GM21723 (cell line): ENCODE data around the gene C1orf21.

ENCODE experiments used
- ATAC-seq: cut with Tn5 transposase; IDR thresholded peaks from one replicate; pipeline ENCODE4 v1.9.1; 2021; ENCODE audit warnings: mild to moderate bottlenecking, moderate library complexity; ENCODE audit not compliant: unreplicated experiment

C1orf21 gene

DNA sequence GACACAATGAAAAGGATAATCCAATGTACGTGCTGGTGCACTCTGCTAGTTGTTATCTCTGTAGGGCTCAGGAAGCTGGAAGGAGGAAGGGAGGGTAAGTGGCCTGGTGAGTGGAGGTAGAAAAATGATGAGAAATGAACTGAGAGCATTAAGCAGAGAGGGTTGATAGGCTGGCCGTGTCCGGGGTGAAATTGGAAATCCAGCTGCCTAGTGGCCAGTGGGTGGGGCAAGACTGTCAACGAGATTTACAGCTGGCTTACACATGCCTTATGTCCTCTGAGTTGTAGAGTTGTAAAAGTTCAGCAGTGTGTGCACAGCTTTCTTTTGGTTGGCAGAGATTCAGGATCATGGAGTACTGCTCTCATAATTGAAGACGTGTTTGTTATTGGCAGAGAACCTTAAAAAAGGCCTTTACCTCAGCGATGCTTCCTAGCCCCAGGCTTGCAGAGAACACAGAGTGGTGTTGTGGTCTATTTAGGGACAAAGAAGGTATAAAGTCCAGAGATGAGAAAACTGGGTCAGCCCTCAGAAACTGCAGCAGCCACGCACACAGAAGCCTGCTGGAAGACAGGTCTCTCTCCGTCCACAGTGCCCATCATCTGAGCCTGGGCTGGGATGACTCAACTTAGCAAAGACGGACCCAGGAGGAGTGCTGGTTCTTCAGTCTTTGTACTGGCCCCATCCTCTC, 235.5 kb downstream of the C1orf21 start:
- ATAC-seq = no peak

DNA sequence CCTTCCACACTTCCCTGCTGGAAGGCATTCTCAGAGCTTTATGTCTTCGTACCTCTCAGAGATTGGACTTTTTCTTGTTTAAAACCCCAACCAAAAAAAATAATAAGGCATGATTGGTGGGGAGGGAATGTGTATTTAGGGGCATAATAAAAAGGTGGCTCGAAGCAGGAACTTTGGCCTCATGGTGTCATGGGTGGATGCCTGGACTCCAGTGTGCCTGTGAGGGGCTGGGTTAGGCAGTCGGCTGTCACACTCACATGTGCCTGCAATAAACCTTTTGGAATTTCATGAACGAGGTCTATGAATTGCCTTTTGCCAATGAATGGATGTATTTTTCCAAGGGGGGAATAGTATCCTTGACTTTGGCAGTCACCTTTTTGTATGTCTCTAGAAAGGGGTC, 236.6 kb downstream of the C1orf21 start:
- no peak for ATAC-seq

DNA sequence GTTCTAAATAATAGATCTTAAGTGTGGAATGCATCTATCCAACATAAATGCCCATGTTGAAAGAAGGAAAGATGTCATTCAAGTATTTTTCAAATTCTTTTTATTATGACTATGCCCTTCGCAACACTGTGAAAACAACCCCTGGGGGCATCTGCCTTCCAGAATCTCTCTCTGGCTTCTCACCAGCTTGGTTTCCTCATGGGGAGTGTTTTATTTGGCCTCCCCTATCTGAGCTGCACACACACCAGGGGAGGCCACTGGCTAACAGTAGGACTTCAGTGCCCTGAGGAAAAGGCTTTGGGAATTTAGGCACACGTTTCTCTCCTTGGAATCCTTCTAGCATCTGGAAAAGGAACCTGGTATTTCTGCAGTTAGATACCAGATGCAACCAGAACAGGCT, 237.2 kb downstream of the C1orf21 start:
- no peak for ATAC-seq

DNA sequence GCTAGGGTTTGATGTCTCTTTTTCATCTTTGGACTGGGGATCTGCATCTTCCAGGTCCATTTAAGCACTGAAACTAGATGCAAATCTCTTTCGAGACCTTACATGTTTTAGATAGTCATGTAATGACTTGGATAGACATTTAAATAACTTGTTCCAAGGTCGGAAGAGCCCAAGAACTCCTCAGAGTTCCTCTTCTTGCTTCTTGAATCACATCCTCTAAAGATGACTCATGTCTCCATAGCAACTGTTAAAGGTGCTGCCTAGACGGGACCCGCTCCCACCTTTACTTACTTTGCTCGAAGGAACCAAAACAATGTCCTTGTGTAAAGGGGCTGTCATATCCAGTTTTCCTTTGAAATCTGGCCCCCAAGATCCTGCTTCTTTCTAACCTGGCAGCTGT, 237.8 kb downstream of the C1orf21 start:
- ATAC-seq = no peak

DNA sequence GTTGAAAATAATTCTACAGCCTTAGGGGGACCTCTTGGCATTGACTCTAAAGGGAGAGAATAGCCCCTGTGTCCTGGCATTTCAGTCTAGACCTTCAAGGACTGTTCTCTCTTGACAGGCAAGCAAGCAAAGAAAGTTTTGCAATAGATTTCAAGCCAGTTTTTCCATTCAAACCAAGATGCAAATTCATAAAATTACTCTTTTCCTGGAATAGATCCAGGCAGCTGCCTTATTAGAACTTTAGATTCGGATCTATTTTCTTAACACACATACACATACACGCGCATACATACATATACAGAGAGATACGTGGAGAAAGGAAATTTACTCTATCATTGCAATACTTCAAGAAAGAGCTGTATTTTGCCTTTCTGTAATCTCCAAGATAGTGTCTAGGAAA, 238.4 kb downstream of the C1orf21 start:
- no peak for ATAC-seq

DNA sequence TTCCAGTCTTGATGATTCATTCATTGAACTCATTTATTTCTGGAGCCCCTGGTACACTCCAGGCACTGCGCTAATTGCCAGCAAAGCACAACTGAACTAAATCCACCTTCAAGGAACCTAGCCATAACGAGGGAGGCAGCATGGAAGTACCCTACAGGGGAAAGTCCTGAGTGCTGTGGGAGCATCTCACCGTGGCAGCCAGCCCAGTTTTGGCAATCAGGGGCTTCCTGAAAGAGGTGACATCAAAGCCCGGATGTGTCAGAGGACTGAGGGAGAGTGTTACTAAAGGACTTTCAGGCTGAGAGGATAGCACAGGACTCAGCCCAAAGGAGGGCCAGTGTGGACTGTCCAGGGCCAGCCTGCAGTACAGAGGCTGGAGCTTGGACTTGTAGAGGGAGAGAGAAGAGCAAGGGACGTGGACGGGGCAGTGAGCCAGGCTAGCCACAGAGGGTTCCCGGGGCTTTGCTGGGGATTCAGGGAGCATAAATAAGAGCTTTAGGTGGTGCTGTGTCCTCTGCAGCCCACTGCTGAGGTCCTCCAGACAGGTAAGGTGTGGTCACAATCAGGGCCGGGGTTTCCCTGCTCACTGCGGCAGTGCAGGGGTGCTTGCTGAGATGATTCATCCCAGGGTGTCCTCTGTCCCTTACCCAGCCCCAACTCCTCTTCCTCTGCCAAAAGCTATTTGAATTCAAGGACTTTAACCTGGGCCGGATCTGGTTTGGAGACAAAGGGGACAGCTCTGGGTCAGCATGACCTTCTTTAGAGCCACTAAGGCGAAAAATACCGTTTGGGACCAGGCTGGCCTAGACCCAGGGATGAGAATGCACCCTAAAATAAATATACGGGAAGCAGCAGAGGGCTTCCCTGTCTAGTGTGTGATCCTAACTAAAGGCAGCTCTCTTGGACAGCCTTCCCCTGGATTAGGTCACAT, 239.5 kb downstream of the C1orf21 start:
- no peak for ATAC-seq

DNA sequence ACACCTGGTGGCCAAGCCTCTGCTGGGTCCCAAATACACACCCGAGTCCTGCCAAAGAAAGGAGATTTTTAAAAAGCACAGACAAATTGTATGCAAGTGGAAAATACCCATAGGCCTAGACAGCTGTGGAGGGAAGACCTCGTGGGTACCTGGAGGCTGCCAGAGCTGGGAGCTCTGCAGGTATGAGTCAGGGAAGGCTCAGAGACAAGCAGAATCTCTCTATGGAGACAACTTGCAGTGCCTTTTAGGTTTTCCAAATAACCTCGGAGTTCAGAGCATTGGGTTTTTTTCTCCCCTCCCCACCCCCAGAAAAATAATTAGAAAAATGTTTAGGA, 240.1 kb downstream of the C1orf21 start:
- ATAC-seq = no peak

DNA sequence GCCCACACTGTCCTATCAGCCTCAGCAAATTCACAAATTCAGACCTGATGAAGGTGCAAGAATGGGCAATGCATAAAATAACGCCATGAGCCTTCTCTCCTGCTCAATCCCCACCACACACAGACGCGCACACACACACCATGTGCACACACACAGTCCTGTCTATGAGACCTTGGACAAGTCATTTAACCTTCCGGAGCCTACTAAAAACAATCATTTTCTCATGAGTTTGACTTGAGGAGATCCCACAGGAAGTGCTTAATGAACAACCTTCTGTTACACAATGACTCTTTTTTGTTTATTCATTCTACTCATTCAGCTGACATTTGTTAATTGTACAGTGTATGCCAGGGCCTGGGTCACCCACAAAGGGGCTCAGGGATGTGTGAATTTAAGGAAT, 242.4 kb downstream of the C1orf21 start:
- ATAC-seq = no peak

DNA sequence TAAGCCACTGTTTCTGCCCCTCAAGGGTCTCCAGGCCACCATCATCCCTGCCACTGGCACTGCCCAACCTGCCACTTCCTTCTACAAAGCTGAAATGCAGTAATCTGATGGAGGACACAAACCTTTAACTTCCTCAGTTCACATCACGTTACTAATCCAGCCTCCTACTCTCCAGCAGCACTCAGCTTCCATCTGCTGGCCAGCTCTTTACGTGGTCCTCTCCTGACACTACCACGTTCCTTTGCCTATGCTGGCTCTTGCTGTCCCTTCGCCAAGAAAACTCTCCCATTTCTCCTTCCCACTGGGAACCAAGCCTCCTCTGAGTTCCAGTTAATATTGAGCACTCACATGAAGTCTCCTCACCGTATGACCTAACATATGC, 243.8 kb downstream of the C1orf21 start:
- ATAC-seq = no peak

DNA sequence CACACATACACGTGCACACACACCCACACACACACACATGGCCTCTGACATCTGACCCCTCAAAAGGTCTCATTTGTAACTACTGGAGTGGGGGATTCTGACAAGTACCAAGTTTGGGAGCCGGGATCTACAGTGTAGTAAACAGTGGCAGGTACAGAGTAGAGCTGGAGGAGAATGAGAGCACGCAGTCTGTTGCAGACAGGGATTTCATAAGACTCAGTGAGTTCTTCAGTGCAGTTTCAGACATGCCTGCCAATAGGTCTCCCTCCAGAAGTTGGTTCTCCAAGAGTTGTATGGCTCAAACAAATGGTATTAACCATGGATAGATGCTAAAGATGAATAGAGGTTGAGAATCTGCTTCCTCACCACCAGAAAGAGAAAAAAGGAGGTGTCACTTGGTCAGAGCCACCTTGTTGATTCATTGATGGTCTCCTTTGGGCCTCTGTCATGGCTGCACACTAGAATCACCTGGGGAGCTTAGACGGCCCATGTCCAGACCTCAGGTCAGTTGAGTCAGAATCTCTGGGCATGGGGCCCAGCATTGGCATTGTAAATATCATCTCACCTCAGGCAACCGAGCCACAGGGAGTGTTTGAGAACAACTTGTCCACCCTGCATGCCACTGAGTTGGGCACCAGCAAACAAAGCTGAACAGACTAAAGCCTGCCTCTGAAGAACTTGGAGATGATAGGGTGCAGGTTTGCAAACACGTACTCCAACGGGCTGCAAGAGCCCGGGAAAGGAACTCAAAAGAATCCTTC, 245.8 kb downstream of the C1orf21 start:
- ATAC-seq = no peak

DNA sequence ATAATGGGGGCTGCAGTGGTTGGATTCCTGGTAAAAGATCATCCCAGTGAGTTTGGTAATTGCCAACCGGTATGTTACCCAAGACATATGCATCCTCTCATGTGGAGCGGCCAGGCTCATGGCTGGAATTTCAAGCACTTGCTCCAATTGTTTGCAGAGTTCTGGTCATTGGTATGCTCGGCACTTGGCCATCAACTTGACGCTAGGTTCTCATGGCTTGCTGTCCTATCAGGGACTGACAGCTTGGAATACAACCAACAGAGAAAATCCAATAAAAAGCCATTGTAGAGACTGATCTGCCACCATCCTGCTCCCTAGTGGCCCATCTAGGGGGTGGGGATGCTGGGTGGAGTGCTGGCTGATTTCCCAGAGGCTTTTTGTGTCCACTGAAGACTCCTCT, 247.0 kb downstream of the C1orf21 start:
- ATAC-seq = no peak

DNA sequence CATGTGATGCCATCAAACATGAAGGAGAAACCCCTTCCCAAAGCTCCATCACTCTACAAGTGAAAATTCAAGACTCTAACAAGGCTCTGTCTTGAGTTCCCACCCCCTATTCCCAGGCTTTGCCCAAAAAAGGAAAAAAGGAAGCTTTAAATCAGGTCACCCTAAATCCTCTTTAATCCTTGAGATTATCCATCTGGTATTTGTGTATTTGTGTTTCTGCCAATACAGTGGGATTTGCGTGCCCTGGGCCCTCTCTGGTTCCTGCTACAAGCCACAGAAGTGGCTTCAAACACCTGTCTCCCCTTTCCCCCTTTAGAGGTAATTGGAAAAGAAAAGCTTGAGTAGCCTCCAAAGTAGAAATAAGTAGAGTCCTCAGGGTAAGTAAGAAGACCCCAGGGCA, 247.5 kb downstream of the C1orf21 start:
- ATAC-seq = no peak

DNA sequence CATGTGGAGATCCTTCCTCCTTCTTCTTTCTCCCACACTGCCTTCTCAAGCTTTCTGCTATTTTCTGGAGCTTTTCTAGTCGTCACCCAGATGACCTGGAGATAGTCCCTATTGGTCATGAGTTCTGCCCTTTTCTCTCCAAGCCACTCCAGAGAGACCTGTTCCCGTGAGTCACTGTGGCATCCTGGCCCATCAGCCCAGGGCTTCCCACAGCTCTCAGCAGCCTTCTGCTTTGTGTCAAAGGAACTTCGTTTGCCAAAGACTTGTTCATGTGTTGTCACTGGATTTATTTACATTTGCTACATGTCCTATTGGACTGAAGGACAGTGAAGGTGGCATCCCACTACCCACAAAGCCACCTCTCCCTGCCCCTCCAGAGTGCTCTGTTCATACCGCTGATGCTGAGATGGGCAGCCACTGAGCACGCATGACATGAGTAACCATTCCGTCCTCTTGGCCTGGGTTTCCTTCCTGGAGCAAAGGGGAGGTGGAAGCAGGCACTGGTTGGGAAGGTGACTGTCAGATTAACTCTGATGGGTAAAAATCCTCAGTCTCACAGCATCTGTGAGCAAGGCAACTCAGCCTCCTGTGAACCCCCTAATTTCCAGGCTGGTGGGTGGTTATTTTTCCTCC, 248.6 kb downstream of the C1orf21 start:
- no peak for ATAC-seq

DNA sequence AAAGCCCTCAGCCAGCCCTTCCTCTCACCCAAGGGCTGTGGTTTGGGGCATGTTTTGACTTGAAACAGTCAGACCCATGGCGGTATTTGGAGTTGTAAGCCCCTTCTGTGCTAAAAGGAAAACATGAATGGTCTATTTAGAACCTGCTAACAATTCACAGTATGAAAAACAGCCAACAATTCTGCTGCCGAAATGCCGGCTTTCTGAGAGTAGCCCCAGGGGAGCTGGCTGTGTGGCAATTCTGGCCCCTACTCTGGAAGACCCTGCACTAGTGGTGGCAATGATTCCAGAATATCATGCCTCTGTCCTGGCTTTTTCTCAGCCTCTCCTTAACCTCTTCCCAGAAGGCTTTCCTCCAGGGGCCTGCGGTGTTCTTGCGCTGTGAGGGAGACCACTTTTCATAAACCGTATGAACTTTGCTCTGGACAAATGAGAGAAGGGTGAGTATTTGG, 249.2 kb downstream of the C1orf21 start:
- ATAC-seq = no peak

DNA sequence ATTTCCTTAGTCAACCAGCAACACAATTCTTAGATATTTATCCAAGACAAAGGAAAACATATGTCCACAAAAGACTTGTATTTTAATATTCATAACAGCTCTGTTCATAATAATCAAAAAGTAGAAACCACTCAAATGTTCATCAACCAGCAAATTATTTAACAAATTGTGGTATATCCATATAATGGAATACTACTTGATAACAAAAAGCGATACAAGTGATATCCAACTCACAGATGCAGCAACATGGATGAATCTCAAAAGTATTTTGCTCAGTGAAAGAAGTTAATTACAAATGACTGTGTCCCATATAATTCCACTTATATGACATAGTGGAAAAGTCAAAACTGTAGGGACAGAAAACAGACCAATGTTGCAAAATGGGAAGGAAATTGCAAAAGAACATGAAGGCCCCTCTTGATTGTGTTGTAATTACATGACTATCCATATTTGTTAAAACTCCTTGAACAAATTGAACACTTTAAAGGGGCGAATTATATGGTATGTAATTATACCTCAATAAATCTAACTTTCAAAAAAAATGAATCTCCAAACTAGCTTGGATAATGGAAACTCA, 250.9 kb downstream of the C1orf21 start:
- ATAC-seq = no peak

DNA sequence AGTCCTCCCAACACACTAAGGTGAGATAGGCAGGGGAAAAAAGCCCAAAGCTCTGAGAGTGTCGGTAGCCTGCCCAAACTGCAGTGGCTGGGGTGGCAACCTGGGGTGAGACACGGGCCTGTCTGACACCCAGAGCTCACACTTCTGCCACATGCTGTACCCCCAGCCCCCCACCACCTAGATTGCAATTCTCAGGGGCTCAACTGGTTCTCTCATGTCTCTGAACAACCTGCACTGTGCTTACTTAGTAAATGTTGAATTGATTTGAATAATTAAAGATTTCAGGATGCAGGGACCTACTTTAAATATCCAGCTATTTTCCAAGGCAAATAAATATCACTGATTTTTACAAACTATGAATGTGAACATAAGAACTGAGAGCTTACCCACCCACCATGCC, 252.4 kb downstream of the C1orf21 start:
- ATAC-seq = no peak

DNA sequence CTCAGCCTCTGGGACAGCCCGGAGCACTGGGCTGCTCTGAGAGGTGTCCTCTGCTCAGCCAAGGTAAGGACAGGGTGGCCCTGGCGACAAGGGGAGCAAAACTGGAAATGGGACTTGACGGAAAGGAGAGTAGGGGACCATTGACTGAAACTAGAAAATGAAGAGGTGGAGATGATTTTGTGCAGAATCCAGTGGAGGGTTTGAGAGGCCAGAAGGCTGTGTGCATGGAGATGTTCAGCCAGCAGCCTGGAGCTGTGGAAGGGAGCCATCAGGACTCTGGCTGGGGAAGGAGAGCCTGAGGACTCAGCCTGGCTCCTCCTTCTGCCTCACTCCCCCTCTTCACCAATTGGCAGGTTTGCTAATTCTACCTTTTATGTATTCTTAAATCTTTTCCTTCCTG, 253.7 kb downstream of the C1orf21 start:
- ATAC-seq = no peak

DNA sequence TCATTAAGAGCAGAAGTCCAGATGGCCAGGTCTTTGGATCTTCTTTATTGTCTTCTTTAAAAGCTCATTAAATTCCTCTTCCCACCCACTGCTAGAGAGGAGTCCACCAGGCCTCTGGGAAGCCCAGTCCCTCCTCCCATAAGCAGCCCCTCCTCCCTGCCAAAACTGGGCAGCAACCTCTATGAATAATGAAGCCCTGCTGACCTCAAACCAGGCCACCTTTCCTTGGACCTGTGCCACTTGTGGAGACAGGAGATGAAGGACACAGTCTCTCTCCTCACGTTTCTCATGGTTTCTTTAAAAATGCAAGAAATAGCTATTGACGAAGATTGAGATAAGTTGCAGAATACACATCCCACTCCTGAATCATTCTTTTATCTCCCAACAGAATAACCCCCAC, 255.1 kb downstream of the C1orf21 start:
- ATAC-seq = no peak

DNA sequence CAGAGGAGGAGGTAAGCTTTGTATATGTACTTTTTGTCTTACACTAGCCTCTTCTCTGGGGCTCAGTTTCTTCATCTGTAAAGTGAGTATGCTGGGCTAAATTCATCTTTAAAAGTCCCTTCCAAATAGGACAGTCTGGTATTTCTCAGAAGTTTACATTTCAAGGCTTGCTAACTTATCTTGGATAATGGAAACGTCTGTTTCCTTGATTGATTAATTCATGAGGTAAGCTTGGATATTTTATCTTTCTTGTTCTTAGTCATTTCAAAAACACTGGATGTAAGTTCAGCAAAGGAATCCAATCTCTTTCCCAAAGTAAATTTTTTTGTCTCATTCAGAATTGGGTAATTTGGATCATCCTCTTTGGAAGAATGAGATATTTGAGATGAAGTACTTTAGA, 256.8 kb downstream of the C1orf21 start:
- ATAC-seq = no peak

DNA sequence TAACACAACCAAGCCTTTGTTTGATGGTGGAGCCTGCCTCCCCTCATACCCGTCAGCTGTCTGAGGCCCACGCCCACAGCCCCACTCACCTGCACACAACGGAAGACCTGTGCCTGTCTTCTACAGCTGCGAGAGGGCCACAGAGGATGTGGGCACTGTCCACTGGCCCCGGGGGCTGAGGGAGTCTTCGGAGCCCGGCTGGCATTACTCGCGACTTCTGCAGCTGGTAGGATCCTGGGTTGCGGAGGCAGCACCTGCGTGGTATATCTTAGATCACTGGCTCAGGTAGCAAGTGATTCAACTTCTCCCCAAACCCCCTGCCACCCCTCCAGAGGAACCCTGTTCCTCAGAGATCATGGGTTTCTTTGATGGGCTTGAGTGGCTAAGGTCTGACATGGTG, 257.9 kb downstream of the C1orf21 start:
- ATAC-seq = no peak

DNA sequence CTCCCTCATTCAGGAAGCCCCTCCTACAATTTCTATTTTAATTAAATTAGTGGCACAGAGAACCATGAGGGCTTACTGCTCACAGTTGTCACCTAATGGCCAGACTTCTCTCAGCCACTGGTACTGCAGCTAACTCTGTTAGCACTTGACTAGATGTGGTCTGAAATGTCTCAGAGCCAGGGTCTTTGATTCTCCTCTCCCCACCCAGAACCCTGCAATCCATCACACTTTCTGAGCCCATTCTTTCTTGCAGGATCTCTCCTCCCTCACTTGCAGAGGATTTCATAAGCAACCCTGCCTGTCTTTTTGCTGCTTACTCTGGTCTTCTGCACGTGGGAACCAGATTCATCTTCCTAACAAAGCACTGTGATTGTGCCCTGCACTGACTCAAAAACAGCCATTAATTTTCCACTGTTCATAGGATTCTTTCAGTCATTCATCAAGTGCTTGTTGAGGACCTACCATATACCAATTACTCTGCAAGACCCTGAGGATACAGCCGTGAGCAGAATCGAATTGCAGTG, 259.4 kb downstream of the C1orf21 start:
- no peak for ATAC-seq
